Jurkat, Clone E6-1 (cell line): ENCODE measurements around the gene MPDZ.

ENCODE experiments used
- DNase-seq: peaks from one replicate; pipeline ENCODE4 v3.0.0-alpha.2; 2011; ENCODE audit warnings: low read depth, low spot score
- H3K4me3 ChIP-seq: 2 replicates; pipeline ENCODE4 v1.5.1; 2011; ENCODE audit warnings: mild to moderate bottlenecking, low read length, control low read depth, moderate library complexity

MPDZ gene

DNA sequence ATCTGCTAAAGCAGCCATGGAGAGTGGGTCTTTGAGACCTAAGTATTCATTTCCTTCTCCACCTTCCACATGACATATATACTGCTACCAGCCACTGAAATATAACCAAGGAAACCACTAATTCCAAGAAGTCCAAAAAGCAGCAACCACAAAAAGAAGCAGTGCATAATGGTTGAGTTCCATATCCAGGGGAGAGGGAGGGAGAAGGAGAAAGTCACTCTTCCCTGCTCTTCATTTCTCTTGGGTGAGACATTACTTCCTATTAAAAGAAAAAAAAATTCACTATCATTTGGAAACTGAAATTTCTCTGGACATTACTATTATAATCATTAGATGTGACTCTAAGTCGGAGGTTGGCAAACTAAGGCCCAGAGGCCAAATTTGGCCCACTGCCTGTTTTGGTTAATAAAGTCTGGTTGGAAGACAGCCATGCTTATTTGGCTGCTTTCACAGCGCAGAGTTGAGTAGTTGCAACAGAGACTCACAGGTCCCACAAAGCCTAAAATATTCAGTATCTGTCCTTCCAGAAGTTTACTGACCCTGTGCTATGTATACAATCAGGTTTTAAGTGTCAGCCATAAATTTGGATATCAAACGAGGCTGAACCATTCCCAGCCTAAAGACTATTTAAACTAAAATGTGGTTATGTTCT lies 168.6 kb downstream of the MPDZ start:
- no peak for DNase-seq
- H3K4me3 ChIP-seq: no peak overlapping the region

DNA sequence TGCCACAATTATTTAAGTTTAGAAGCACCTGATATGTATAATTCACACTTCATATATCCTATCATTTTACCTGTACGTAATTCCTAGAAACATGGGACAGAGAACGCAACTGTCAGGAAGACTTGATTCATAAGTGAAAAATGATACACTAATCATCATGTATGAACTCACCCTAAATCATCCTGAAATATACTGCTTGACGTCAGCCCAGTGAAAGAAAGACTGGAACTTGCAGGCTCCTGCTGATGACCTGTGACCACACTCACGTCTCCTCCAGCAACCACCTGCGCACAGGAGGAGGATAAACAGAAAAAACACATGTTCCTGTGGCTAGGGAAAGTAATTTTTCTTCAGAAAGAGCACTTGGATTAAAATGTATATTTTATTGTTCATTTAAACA lies 169.7 kb downstream of the MPDZ start:
- DNase-seq: no peak
- no peak overlapping the region for H3K4me3 ChIP-seq

DNA sequence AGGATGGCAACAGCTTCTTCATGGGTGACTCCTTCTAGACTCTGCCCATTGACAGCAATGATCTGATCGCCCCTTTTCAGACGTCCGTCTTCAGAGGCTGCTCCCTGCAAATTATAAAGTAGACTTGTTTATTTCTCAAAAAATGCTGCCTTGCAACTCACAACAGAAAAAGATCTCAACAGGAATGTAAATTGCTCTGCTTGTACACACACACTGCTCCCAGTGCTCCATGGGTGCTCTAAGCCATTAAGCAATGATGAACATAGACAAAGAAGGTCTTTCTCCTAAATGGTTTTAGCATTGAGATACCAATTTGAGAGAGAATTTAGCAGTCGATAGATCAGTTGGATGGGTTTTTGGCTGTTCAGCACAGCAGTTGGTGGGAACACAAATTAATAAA lies 172.5 kb downstream of the MPDZ start:
- no peak overlapping the region for H3K4me3 ChIP-seq
- no peak for DNase-seq

DNA sequence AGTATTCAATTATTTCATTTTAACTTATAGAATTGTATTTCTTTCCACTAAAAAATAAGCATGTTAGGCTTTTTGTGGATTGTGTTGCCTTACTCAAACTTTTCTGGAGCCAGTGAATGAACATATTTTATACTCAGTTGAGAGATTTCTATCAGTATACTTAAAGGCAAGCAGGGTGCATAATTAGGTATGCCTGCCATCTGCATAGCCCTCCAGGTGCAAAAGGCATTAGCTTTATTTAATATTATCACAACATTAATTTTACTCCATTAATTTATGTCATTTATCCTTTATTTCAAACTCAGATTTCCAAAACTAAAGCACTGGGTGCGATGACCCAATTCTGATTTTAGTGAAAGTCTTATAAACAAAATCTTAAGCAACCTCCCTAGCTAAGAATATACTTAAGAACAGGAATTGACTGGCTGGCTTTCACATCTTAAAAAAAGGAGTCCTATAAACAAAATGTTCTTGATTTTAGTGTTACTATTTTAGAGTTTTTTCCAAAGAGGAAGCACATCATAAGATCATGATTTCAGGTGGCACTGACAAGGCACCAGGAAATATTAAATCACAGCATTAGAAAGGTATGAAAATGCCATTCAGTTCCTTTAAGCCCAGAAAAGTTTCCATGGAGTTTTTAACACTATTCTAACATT lies 178.4 kb downstream of the MPDZ start:
- H3K4me3 ChIP-seq: no peak overlapping the region
- DNase-seq: no peak

DNA sequence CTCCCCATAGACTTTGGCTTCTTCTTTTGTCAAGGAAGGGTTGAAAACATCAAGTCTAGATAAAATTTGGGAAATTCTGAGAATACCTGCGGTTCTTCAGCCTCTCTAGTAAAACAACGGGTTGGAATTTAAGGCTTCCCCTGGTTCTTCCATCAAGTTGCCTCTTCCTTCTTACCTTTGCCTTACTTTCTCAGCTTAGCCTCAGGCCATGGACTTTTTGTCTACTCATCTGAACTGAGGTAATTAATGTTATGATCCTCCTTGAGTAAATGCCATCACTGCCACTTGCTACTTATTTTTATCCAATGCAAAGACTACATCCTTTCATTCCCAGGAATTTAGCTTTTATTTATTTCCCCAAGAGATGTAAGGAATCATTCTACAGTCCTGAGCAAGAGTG lies 184.4 kb downstream of the MPDZ start:
- no peak overlapping the region for H3K4me3 ChIP-seq
- DNase-seq: no peak

DNA sequence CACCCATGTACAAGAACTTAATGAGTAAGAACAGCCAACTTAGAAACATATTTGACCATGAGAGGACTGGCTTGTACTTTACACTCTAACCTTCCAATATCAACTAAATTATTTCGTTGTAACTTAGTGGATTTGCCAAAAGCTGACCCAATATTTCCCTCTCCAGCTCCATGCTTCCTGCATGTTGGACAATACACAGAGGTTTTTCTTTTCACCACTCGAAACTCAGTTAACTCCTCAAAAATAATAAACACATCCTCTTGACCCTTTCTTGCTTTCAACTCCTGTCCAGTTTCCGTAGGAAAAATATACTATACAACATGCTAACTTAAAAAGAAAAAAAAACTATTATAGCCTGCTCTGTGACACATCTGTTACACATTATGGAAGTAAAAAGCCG lies 188.9 kb downstream of the MPDZ start:
- H3K4me3 ChIP-seq: no peak overlapping the region
- no peak for DNase-seq

DNA sequence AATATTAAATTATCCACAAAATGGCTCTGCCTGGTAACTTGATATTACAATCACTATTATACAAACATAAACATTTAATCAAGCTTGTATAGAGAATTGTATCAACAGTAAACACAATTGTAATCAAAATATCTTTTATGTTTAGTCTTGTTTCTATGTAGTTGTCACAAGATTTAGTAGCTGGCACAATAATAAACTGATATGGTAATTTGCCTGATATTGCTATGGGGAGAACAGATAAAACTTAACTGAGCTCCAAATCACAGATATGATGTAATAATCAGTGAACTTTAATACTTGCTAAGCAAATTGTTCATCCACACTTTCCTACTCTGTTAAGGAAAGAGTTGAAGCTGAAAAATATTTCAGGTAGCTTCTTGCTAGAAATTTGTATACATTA lies 189.8 kb downstream of the MPDZ start:
- DNase-seq: no peak
- no peak overlapping the region for H3K4me3 ChIP-seq

DNA sequence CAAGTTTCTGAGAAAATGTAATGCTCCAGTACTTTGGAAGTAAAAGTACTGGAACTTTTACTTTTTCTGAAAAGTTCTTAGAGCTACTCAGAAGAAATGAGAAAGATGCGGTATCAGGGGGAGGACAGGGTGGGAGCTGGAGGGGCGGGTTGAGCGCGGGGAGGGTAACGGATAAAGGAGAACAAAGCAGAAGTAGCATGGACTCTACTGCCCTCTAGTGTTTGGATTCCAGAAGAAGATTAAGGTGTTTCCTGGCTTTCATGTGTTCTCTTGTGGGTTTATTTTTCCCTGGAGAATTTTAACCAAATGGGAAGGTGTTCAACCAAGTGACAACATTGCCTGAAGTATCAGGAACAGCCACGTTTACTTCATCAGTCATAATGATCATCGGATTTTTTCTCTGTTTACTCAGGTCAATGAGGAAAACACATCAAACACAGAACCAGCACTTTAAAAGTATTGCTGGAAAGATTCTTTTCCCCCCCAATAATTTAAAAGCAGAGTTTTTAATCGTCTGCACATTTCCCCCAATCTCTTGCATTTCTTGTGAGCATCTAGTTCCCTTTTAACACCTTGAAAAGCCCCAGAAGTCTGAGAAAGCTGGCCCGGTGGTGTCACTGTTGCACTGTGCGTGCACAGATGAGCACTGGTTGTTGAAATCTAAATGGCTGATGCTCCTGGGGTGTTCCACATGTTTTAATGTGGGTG lies 190.6 kb downstream of the MPDZ start:
- DNase-seq: peak; percentile 46
- H3K4me3 ChIP-seq: no peak overlapping the region

DNA sequence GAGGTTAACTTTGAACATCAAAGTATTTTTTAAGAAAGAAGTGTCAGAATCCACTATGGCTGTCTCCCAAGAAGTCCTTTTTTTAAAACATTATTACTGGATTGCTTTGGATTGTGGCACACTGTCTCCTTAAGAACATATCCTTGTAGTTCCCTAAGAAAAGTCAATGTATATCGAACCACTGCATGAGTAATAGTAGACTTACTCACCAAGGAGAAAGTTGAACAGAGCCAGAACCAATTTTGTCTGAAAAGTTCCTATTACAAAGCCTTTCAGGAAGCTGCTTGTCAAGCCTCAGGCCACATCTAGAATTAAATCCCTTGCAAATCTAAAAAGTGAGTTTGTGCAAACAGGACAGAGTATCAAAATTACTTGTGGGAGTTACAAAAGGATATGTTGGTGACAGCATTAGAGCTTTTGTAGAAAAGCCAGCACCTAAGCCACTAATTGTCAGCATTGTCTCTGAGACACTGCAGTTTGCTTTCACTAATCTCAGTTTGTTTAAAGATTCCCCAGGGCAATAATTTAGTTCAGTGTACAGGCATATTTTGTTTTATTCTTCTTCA lies 195.4 kb downstream of the MPDZ start:
- no peak overlapping the region for H3K4me3 ChIP-seq
- DNase-seq: no peak

DNA sequence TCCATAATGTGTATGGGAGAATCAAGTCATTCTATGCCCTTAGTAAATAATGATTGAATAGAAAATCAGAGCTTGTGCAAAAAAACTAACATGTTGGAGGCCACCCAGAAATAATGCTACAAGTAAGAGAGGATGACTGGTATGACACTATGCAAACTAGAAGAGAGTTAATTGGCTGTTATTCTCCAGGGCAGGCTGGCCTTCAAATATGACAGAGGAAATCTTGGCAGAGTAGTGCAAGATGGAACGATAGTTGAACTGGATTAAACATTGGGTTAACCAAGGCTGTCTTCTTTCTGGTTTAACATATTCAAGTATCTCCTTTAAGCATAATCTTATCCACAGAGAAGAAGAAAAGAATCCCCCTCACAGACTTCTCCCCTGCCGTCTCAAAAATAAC lies 196.1 kb downstream of the MPDZ start:
- no peak overlapping the region for H3K4me3 ChIP-seq
- DNase-seq: no peak

DNA sequence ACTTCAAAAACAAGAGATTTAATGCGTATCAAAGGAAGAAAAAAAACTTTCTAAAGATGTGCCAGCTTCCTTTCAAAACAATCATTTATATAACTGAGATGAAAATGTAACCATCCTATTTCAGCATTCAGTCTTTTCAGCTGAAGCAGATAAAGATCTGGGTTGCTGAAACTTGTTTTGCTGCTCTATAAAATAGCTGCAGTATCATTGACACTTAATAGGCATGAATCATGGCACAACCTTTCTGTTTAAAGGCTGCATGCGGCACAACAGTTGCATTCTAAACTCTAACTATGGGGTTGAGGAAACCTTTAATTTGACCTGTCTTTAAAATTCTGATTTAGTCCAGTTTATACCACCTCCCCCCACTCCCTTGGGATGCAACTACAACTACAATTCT lies 196.7 kb downstream of the MPDZ start:
- H3K4me3 ChIP-seq: no peak overlapping the region
- DNase-seq: no peak

DNA sequence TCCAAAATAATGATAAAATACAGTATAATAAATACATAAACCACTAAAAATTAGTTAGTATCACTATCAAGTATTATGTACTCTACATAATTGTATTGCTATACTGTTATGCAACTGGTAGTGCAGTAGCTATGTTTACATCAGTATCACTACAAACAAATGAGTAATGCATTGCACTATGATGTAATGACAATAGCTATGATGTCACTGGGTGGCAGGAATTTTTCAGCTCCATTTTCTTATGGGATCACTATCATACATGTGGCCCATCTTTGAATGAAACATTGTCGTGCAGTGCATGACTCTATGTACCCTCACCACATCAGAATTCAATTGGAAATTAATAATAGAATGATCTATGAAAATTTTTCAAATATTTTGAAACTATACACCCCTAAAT lies 201.3 kb downstream of the MPDZ start:
- DNase-seq: no peak
- no peak overlapping the region for H3K4me3 ChIP-seq

DNA sequence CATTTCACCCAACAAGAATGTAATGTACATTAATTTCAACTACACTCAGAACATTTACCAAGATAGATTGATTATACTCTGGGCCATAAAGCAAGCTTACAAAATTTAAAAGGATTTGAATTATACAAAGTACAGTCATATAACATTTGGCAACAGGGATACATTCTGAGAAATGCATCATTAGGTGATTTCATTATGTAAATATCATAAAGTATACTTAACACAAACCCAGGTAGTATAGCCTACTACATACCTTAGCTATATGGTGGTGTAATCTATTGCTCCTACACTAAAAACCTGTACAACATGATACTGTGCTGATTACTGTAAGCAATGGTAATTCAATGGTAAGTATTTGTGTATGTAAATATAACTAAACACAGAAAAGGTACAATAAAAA lies 202.9 kb downstream of the MPDZ start:
- H3K4me3 ChIP-seq: no peak overlapping the region
- DNase-seq: no peak

DNA sequence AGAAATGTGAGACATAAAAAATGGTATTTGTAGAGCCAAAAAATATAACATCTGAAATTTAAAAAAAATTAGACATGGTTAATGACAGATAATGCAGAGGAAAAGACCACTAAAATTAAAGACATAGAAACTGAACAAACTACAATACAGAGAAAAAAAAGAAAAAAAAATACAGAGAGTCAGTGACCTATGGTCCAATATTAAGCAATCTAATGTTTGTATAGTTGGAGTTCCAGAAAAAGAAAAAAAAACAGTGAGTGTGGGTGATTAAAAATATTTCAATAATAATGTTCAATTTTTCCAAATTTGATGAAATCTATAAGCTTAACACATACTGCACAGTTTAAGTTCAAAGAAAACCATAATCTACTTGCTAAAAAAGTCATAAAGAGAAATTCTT lies 207.6 kb downstream of the MPDZ start:
- no peak for DNase-seq
- no peak overlapping the region for H3K4me3 ChIP-seq

DNA sequence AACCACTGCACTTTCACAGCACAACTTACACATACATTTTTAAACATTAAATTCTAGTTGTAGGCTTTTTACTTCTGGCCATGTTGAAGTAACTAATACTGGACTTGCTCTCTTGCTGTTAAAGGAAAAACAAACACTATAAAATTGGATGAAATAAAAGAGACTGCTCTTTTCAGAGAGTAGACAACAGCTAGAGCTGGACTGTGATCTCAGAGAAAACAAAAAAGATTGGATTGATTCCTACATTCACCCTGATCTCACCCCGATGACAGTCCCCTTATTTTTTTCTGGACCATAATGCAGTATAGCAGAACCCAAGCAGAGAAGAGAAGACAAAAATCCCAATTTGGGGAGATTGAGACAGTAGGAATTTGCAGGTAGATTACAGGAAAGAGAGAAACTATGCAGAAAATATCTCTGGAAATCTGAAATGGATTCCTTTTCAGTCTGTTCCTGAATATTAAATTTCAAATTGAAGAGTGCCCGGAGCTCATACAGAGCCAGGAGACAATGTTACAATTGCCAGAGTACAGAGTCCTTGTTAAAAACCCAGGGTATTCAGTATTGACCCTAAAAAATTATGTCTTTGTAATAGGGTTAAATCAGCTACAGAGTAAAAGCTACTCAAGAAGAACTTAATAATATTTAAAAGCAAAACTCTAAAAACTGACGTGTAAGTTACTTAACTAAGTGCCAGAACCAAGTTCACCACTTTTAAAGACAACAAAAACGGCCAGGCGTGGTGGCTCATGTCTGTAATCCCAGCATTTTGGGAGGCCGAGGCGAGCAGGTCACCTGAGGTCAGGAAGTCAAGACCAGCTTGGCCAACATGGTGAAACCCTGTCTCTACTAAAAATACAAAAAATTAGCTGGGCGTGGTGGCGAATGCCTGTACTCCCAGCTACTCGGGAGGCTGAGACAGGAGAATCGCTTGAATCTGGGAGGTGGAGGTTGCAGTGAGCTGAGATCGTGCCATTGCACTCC lies 208.6 kb downstream of the MPDZ start:
- H3K4me3 ChIP-seq: no peak overlapping the region
- DNase-seq: no peak

DNA sequence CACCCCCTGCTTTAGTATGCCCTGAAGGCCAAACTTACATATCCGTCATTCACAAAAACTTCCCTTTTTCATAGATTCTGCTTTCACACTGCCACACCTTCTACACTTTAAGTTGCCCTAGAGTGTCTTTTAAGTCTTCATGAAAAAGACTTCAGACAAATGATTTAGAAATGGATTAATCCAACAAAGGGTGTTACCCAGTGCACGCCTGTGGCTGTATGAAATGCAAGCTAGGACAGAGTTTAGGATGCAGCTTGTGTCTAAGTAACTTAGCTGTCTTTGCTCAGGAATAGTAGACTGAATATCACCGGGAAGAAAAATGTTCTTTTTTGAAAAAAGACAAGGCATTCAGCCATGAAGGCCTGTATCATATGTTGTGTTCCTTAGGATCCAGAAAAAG lies 210.0 kb downstream of the MPDZ start:
- H3K4me3 ChIP-seq: no peak overlapping the region
- no peak for DNase-seq

DNA sequence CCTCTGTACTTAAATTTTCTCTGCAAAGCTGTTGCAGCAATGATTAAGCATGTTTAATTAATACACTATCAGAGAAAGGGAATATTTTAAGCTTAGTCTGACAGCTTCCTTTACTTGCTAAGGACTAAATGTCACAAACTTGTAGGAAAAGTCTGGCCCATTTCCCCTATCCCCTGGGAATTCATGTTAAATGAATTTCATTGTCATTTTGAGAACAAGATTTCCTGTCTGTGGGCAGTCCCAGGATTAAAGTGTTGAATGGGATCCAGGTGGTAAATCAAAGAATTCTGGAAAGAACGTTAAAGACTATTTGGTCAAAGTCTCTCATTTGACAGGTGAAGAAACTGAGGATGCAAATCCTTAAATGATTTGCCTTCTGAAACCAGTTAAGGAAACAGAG lies 214.8 kb downstream of the MPDZ start:
- H3K4me3 ChIP-seq: no peak overlapping the region
- DNase-seq: no peak

DNA sequence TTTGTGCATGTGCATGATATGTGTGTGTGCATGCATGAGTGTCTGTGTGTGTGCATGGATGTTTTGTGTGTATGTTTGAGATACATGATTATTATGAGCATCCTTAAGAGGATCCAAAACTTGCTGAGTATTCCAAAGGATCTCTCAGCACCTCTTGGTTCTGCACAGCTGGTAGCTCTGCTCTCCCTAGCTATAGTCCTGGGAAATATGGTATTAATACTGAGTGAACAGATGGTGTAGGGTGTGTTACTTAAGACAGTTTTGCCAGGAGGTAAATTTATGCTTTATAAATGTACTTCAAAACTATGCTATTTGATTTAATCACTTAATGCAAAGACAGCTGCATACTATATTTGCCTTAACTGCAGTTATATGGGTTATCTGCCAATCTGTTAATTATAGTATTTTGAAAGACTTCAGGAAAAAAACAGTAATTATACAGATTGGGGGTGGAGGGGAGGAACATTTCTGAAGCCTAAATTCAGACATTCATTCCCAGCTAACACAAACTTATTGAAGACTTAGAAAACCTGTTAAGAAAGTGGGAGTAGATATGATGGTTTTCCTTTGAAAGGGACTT lies 215.5 kb downstream of the MPDZ start:
- H3K4me3 ChIP-seq: no peak overlapping the region
- DNase-seq: no peak

DNA sequence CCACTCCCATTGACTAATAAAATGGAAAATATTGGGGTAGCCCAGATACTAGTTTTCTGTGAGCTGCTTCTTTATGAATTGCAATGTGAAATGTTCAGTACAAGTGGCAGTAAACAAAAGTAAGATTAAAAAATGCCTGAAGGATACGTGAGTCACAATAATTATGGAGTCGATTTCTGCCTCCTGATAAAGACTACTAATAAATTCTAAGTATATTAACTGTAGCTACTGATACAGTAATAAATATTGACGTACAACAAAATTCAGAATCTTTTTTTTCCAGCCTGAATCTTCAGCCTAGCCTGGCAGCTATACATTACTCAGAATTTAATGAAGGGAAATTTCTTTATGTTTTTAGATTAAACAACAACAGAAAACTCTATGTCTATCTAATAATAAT lies 218.1 kb downstream of the MPDZ start:
- no peak for DNase-seq
- no peak overlapping the region for H3K4me3 ChIP-seq
